Astrocyte (in vitro differentiated cells and primary cell): ENCODE results near the gene DSTN. TPM values are rescaled to one million over a fixed set of nuclear protein-coding genes. Genes with fewer than 3 reads are reported as not detected.

ENCODE experiments used
- DNase-seq: peaks from one replicate; pipeline ENCODE4 v3.0.0-alpha.2; 2010; ENCODE audit warnings: low read depth
- FAIRE-seq: peaks from 2 replicates; lab custom pipeline; 2011; peaks lifted over from hg19 to GRCh38; lab: Jason Lieb, UNC
- H2AFZ ChIP-seq: 2 replicates; pipeline ENCODE4 v1.6.0; 2012; ENCODE audit warnings: low read depth, low read length, inconsistent platforms
- H3K27ac ChIP-seq: 2 replicates; pipeline ENCODE4 v1.5.1; 2011; ENCODE audit warnings: low read depth, low read length, inconsistent platforms
- H3K27me3 ChIP-seq: 2 replicates; pipeline ENCODE4 v1.6.0; 2011; ENCODE audit warnings: low read length, inconsistent platforms; ENCODE audit not compliant: insufficient read depth
- H3K36me3 ChIP-seq: 2 replicates; pipeline ENCODE4 v1.5.1; 2011; ENCODE audit warnings: low read length, inconsistent platforms; ENCODE audit not compliant: insufficient read depth
- H3K4me1 ChIP-seq: 2 replicates; pipeline ENCODE4 v1.5.1; 2011; ENCODE audit warnings: low read length, inconsistent platforms; ENCODE audit not compliant: insufficient read depth
- H3K4me2 ChIP-seq: 2 replicates; pipeline ENCODE4 v1.6.0; 2012; ENCODE audit warnings: low read length, inconsistent platforms
- H3K4me3 ChIP-seq: 2 replicates; pipeline ENCODE4 v1.5.1; 2011; ENCODE audit warnings: low read depth, mild to moderate bottlenecking, low read length, inconsistent platforms; ENCODE audit not compliant: insufficient read depth
- H3K79me2 ChIP-seq: 2 replicates; pipeline ENCODE4 v1.6.0; 2012; ENCODE audit warnings: mild to moderate bottlenecking, low read length, inconsistent platforms; ENCODE audit not compliant: insufficient read depth
- H3K9ac ChIP-seq: 2 replicates; pipeline ENCODE4 v1.6.0; 2012; ENCODE audit warnings: mild to moderate bottlenecking, low read length, inconsistent platforms
- H3K9me3 ChIP-seq: 2 replicates; pipeline ENCODE4 v1.5.1; 2012; ENCODE audit warnings: low read depth, mild to moderate bottlenecking, low read length, inconsistent platforms; ENCODE audit not compliant: insufficient read depth
- H4K20me1 ChIP-seq: 2 replicates; pipeline ENCODE4 v1.6.0; 2012; ENCODE audit warnings: low read length, inconsistent platforms; ENCODE audit not compliant: insufficient read depth
- H3K27ac Mint-ChIP-seq: one replicate; pipeline ENCODE4 v1.8.0; 2021; ENCODE audit warnings: mild to moderate bottlenecking, mixed read lengths; ENCODE audit not compliant: unreplicated experiment
- H3K27me3 Mint-ChIP-seq: one replicate; pipeline ENCODE4 v1.8.0; 2021; ENCODE audit warnings: low read depth, mixed read lengths; ENCODE audit not compliant: unreplicated experiment
- H3K36me3 Mint-ChIP-seq: one replicate; pipeline ENCODE4 v1.8.0; 2021; ENCODE audit warnings: low read depth, mixed read lengths; ENCODE audit not compliant: unreplicated experiment
- H3K4me1 Mint-ChIP-seq: one replicate; pipeline ENCODE4 v1.8.0; 2021; ENCODE audit warnings: low read depth, mixed read lengths; ENCODE audit not compliant: unreplicated experiment
- H3K4me3 Mint-ChIP-seq: one replicate; pipeline ENCODE4 v1.8.0; 2021; ENCODE audit warnings: mild to moderate bottlenecking, moderate library complexity, mixed read lengths; ENCODE audit not compliant: unreplicated experiment
- H3K9me3 Mint-ChIP-seq: one replicate; pipeline ENCODE4 v1.8.0; 2021; ENCODE audit warnings: mild to moderate bottlenecking, mixed read lengths; ENCODE audit not compliant: unreplicated experiment
- CTCF ChIP-seq: IDR thresholded peaks from 2 replicates; pipeline ENCODE4 v1.5.1; 2011; ENCODE audit warnings: low read depth, mild to moderate bottlenecking, inconsistent platforms, low read length, moderate library complexity; ENCODE audit not compliant: insufficient read depth
- EZH2 ChIP-seq: IDR thresholded peaks from 2 replicates; pipeline ENCODE4 v1.6.1; 2012; ENCODE audit warnings: mild to moderate bottlenecking, low read length, inconsistent platforms; ENCODE audit not compliant: insufficient read depth
- total RNA-seq: library from RNA; stranded (reverse); gene quantifications from 2 replicates; pipeline ENCODE4 v1.2.1, GENCODE V29; 2021

DSTN gene
- total RNA-seq, 1 donor from 2014 or later: 552 TPM

- H2AFZ ChIP-seq: no peak overlapping the region
- H3K27me3 ChIP-seq: no peaks in the 10 kb centered on the region
- no peaks in the 10 kb centered on the region for H3K4me1 ChIP-seq
- peaks cover 43% of the 10 kb centered on the region for H3K36me3 ChIP-seq
- H3K9ac ChIP-seq: no peak overlapping the region
- H3K27ac ChIP-seq: no peak overlapping the region
- no peak overlapping the region for H3K4me2 ChIP-seq
- no peaks in the 10 kb centered on the region for H3K27me3 Mint-ChIP-seq
- TF ChIP-seq CTCF: no peak
- no peak for TF ChIP-seq EZH2
- H3K4me3 Mint-ChIP-seq: no peak overlapping the region
- peaks cover 9% of the 10 kb centered on the region for H3K36me3 Mint-ChIP-seq
- DNase-seq (no peak), FAIRE-seq (no peak)
- no peak overlapping the region for H3K27ac Mint-ChIP-seq
- peaks cover 9% of the 10 kb centered on the region for H3K79me2 ChIP-seq
- no peak overlapping the region for H3K4me3 ChIP-seq
- H3K9me3 Mint-ChIP-seq: no peaks in the 10 kb centered on the region
- H3K9me3 ChIP-seq: no peaks in the 10 kb centered on the region
- H4K20me1 ChIP-seq: peaks cover 98% of the 10 kb centered on the region
- no peaks in the 10 kb centered on the region for H3K4me1 Mint-ChIP-seq
Observed at GRCh38 chr20:17621229-17621968, 51.5 kb downstream of the DSTN start.

- Histone ChIP-seq H2AFZ (no peak overlapping the region), H3K36me3 (peaks cover 39% of the 10 kb centered on the region), H3K79me2 (peaks cover 18% of the 10 kb centered on the region), H3K4me2 (no peak overlapping the region), H3K9me3 (no peaks in the 10 kb centered on the region), H3K27ac (no peak overlapping the region), H3K4me1 (no peaks in the 10 kb centered on the region), H3K27me3 (no peaks in the 10 kb centered on the region), H3K4me3 (no peak overlapping the region), H4K20me1 (peaks cover 98% of the 10 kb centered on the region), H3K9ac (no peak overlapping the region)
- no peaks in the 10 kb centered on the region for H3K27me3 Mint-ChIP-seq
- TF ChIP-seq CTCF: no peak
- FAIRE-seq: no peak
- no peaks in the 10 kb centered on the region for H3K9me3 Mint-ChIP-seq
- no peak overlapping the region for H3K27ac Mint-ChIP-seq
- H3K36me3 Mint-ChIP-seq: peaks cover 9% of the 10 kb centered on the region
- DNase-seq: no peak
- no peak overlapping the region for H3K4me3 Mint-ChIP-seq
- no peaks in the 10 kb centered on the region for H3K4me1 Mint-ChIP-seq
Observed at GRCh38 chr20:17622086-17622850, 52.4 kb downstream of the DSTN start.
